Epidermal melanocyte (primary cell): ENCODE measurements around the gene TCEA2.
A peak's percentile ranks its signal among the peaks of the same experiment; 100 is the strongest.

Source experiments
- DNase-seq: peaks from one replicate; pipeline ENCODE4 v3.0.0; 2011; ENCODE audit warnings: low spot score; ENCODE audit not compliant: insufficient read length

The TCEA2 gene

DNA sequence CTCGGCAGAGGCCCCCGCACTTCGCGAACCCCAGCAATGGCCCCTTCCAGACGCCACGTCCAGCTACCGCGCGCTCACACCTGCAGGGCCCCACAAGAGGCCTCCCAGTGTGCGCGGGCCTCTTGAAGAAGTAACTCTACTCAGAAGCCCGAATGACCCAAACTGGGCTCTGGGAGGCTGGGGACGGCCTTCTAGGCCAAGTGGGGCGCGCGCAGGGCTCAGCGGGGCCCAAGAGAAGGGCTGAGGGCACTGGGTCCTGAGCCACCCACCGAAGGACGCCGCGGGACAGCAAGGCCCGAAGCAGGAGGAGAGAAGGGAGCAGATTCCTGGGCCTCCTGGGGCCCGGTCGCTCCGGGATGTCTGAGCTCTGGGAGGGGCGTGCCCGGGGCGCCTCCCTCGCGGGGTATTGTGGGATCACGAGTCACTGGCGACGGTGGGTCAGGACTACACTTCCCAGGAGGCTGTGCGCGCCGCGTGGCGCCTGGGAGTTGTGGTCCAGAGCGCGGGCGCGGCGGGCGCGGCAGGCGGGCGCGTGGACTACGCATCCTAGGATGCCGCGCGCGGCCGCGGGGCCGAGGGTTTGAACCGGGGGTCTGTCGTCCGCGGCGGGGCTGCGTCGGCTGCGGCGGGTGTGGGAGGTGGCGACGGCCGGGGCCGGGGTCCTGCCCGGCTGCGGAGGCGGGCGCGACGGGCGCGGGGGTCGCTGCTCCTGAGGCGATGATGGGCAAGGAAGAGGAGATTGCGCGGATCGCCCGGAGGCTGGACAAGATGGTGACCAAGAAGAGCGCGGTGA, at the start of gene TCEA2:
TCEA2 (plus strand) TSS at position 603 of the 793 bp plus-strand sequence; CDS start at position 718, 115 bp downstream.
- DNase-seq = peak; percentile 100

DNA sequence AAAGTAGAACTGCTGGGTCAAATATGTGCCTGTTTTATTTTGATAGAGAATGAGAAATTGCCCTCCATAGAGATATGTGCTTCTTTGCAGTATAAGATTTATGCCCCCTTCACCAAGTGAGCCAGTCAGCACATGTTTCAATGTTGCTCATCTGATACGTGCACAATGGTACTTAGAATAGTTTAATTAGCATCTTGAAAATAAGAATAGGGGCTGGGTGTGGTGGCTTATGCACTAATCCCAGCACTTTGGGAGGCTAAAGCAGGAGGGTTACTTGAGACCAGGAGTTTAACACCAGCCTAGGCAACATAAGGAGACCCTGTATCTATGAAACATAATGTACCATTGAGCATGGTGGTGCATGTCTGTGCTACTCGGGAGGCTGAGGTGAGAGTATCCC, 47.4 kb upstream of the TCEA2 start:
- no peak for DNase-seq

DNA sequence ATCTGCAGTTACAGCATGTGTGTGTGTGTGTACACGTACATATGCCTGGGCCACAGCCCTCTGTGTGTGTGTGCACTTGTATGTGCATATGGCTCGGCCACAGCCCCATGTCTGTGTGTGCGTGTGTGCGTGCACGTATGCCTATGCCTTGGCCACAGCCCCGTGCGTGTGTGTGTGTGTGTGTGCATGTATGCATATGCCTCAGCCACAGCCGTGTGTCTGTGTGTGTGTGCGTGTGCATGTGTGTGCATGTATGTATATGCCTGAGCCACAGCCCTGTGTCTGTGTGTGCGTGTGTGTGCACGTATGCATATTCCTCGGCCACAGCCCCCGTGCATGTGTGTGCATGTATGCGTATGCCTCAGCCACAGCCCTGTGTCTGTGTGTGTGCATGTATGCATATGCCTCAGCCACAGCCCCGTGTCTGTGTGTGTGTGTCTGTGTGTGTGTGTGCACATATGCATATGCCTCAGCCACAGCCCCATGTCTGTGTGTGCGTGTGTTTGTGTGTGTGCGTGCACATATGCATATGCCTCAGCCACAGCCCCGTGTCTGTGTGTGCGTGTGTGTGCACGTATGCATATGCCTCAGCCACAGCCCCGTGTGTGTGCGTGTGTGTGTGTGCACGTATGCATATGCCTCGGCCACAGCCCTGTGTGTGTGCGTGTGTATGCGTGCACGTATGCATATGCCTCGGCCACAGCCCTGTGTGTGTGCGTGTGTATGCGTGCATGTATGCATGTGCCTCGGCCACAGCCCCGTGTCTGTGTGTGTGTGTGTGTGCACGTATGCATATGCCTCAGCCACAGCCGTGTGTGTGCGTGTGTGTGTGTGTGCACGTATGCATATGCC, 41.6 kb upstream of the TCEA2 start:
- DNase-seq = no peak

DNA sequence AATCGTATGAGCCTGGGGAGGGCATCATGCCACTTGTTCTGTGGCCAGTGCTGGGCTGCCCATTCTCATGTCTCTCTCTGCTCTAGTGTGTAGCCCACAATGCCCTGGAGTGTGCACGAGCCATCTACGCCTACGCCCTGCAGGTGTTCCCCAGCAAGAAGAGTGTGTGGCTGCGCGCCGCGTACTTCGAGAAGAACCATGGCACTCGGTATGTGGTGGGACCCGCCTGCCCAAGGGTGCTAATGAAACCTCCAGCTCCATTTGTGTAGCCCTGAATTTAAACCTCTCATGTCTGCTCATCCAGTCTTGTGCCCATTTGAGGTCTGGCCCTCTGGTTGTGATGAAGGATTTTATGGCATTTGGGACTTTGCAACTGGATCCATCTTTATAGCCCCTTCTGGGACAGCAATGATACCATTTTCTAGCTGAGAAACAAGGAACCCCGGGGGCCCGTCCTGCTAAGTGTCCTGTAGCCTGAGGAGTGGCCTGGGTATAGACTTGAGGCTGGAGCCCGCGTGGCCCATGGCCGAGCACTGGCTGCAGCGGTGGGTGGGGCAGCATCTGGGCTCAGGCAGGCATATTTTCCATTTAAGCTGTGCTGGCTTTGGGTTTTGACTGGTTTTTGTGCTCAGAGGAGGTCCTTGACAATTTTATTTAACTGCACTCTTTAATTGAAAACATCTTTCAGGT, 40.2 kb upstream of the TCEA2 start:
- DNase-seq = no peak

DNA sequence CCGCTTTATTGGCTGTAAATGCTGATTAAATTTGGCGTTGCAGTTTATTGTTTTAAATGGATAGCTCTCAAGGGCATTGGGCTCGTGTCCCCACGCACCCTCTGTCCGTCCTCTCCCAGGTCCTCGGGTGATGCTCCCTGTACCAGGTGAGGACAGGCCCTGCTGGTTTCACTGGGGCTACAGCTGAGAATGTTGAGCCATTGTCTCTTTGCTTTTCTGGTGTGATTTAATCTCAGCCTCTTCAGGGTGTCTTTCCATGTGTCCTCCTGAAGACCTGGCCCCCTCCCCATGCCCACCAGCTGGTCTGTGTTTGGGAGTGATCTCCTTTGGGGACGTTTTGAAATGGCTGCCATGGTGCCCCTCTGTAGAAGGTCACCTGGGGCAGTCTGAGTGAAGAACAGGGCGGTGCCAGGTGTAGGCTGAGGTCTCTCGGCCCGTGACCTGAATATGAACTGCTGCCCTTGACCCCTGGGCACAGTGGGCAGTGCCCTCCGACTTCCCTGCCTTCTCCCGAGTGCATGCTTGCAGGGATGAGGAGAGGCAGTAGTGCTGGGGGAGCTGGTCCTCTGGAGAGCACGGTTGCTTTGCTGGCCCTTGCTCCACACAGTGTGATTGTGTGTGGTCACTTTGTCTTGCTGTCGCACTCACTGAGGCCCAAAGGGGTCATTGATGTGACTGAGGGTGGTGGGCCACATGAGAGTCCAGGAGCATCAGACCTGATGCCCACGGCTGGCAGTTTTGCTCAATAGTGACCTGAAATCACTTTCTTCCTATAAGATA, 39.4 kb upstream of the TCEA2 start:
- no peak for DNase-seq

DNA sequence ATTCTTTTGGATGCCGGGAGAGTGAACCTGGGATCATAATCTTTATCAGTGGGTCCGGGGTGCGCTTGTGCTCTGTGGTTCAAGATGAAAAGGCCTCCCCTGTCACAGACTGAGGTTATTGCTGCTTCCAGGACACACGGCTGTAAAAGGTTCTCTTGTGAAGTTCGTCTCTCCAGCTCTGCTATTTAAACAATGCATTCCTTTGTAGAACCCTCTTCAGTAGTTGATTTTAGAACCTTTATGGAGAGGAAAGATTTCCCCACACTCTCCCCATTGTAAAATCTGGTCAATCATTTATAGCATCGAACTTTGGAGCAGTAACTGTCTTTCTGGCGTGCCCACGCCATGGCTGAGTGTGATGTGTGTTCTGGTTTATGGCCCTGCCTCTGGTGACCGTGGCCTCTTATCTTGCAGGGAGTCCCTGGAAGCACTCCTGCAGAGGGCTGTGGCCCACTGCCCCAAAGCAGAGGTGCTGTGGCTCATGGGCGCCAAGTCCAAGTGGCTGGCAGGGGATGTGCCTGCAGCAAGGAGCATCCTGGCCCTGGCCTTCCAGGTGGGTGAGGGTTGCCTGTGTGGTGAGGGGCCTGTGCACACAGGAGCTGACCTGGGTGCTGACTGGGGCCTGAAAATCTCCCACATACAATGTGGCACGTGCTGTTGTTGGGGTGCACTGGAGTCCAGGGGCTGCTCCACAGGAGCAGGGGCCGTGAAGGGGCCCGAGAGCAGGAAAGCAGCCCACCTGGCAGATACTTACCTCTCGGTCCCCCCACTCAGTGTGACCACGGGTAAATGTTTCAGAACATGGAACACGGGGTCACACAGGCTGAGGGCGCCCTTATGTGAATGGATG, 38.6 kb upstream of the TCEA2 start:
- no peak for DNase-seq

DNA sequence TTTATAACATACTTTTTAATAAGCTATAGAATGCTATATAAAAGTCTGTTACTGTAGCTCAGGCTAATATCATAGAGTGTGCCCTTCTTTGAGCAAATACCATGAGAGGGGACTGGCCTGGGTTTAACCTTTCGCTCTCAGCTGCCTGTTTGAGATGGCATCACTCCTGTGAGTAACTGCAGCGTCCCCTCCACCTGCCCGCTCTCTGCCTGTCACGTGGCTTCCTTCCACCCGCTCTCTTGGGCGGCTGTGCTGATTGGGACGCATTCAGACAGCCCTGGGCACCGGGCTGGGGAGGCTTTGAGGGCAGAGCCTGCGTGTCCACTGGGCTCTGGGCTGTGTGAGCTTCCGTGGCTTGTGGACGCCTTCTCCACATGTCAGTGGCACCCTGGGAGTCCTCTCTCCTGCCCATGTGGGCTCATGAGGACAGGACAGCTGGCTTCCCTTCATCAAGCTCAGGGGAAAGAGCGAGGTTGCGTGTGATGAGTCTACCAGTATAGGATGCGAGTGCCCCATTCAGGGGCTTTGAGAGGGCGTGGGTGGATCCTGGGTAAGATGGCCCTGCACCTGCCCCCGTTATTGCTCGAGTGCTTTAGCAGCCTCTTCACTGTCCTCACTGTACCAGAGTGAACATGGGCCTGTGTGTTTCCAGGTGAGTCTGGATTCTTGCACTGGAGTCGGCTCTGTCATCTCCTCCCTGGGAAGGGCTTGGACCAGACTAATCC, 37.7 kb upstream of the TCEA2 start:
- DNase-seq = no peak

DNA sequence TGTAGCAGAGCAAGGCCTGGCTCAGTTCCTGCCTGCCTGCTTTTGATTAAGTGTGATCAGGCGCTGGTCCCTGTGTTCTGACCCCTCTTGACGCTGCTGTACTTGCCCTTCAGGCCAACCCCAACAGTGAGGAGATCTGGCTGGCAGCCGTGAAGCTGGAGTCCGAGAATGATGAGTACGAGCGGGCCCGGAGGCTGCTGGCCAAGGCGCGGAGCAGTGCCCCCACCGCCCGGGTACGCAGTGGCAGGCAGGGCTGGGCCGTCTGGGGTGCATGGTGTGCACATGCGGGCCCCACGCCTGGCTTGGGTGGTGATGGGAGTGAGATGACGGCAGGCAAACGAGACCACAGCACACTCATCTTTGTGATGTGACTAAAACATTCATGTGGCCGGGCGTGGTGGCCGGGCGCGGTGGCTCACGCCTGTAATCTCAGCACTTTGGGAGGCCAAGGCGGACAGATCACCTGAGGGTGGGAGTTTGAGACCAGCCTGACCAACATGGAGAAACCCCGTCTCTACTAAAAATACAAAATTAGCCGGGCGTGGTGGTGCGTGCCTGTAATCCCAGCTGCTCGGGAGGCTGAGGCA, 37.1 kb upstream of the TCEA2 start:
- no peak for DNase-seq

DNA sequence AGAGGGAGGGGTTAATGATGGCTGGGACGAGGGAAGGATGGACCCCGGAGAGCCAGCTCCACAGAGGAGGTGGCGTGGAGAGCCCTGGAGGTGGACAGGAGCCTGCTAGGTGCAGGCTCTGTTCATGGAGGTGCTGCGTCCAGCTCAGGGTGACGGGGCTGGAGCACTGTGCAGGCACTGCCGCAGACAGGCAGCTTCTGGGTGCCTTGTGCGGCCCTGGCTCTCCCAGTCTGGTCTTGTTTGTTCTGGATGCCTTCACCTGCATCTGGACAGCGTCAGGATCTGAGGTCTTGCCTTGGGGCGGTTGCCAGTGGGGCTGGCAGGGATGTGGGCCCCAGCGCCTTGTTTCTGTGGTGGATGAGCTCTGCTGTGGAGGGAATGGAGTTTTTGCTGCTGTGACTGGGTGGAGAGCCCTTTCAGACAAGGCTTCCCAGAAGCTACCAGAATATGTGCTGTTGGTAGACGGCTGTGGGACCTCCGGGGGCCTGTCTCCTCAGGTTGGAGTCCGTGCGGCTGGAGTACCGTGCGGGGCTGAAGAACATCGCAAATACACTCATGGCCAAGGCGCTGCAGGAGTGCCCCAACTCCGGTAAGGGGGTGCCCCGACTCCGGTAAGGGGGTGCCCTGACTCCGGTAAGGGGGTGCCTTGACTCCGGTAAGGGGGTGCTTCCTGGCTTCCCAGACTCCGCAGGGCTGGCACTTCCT, 34.9 kb upstream of the TCEA2 start:
- DNase-seq = no peak

DNA sequence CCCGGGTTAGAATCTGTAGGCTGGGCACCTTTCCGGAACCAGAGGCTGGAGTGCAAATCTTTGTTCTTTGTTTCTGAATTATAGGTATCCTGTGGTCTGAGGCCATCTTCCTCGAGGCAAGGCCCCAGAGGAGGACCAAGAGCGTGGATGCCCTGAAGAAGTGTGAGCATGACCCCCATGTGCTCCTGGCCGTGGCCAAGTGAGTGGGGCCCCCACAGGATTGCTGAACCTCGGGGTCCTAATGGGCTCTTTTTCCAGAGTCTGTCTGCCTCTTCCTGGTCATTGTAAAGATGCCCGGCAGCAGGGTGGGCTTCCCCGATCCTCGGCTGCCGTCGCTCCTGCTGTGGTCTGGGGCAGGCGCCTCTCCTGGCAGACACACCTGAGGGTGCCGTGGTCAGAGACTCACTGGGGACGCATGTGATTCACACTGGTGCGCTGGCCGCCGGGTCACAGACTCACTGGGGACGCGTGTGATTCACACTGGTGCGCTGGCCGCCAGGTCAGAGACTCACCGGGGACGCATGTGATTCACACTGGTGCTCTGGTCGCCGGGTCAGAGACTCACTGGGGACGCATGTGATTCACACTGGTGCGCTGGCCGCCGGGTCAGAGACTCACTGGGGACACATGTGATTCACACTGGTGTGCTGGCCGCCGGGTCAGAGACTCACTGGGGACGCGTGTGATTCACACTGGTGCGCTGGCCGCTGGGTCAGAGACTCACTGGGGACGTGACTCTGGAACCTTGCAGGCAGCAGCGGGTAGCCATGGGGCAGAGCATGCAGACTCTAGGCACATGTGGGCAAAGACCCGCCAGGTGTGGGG, 33.5 kb upstream of the TCEA2 start:
- DNase-seq = no peak

DNA sequence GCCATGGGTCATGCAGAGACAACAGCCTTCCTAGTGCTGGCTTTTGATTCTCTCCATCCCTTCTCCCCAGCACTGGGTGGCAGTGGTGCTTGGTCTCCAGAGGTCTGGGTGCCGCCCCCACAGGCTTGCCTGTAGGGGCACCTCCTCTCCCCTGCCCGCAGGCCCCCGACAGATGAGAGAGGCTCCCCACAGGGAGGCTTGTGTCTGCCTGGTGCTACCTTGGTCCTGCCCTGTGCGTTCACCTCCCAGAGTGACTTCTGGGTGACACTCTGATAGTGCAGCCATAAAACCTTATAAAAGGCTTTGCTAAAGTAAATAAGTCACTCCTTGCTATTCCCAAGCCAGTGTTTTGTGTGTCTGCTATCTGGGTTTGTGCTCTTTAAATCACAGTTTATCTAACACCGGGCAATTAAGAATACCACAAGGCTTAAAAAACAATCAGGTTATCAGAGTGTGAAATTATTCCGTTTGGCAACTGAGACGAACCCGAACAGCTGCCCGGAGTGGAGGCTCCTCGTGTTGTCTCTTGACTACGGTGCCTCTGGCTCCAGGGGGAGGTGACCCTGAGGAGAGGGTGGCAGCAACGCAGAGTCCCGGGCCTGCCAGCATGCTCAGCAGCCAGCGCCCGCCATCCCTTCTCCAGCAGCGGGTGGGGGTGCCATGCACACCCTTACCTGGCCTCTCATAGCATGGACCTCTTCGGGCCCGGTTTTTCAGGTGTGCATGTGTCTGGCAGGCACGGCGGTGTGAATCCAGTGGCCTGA, 32.4 kb upstream of the TCEA2 start:
- no peak for DNase-seq

DNA sequence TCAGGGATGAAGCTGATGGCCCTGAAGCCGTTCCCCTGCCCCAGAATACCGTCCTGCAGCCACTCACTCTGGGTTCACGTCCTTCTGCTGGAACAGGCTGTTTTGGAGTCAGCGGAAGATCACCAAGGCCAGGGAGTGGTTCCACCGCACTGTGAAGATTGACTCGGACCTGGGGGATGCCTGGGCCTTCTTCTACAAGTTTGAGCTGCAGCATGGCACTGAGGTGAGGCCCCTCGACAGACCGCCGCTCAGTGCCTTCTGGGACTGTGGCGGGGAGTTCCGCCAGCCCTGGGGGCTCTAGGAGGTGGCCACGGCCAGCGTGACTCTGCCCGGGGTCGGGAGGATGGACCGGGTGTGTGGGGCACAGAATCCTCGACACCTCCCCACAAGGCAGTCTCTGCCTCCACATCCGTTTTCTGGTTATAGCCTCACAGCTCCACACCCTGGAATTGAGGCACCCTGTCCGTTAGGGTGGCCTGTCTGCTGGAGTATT, 31.1 kb upstream of the TCEA2 start:
- DNase-seq = no peak

DNA sequence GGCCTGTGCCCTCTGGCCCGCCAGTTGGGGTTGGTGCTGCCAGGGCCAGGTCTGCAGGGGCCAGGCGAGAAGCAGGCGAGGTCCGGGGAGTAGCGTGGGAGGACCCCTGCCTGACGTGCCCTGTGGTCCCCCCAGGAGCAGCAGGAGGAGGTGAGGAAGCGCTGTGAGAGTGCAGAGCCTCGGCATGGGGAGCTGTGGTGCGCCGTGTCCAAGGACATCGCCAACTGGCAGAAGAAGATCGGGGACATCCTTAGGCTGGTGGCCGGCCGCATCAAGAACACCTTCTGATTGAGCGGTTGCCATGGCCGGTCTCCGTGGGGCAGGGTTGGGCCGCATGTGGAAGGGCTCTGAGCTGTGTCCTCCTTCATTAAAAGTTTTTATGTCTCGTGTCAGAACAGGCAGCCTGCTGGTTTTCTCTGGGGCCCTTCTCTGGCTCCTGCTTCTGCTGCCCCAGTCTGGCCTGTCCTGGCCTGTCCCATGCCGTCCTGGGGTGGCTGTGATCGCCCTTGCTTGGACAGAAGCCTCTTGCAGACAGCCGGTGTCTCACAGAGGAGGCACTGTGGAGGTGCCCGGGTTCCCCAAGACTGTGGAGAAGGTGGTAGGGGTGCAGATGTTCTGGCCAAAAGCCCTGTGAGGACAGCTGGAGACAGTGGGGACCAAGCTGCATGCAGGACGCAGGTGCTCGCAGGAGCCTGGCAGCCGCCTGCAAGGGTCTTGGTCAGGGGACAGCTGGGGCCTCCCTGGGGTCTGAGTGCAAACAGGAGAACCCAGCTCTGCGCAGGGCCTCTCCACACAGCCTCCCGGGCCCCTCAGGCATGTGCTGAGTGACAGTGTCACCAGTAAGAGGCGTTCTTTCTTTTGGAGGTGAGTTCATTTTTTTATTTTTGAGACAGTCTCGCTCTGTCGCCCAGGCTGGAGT, 30.0 kb upstream of the TCEA2 start:
- no peak for DNase-seq

DNA sequence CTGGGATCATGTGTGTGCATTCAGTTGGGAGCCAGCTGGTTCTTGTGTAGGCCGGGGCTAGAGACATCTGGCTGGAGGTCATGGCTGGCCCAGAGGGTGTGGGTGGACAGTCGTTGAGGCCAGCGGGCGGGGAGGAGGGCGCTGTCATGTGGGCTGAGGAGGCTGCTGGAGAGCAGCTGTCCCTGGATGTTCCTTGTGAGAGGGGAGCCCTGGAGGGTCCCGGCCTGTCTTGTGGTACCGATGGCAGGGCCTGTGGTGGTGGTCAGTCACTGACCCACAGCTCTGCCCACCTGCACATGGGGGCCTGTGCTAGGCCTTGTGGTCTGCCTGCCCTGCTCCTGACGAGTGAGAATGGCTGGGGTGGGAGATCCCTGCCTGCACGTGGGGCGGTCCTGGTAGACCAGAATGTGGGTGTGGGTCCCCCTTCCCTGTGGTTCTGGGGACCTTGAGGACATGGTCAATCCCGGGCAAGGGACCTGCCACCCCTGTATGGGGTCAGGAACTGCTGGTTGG, 29.0 kb upstream of the TCEA2 start:
- DNase-seq = no peak
